Right cardiac atrium (tissue), 5 donors: ENCODE data around the gene AHCYL1. TPM values are rescaled to one million over a fixed set of nuclear protein-coding genes. Genes with fewer than 3 reads are reported as not detected.

Experiments
- ATAC-seq, 2 donors: fragments of 200-7000 bp; cut with Tn5 transposase; one replicate each; pipeline versions ENCODE4 v1.8.0 to v1.9.1; 2020; ENCODE audit warnings: moderate library complexity in 2 of 2, mild to moderate bottlenecking in 1 of 2
- DNase-seq, 3 donors: peaks; one replicate each; pipeline ENCODE4 v3.0.0-alpha.2; 2020
- H3K27ac ChIP-seq: one replicate; pipeline ENCODE4 v1.5.1; 2013; ENCODE audit warnings: mild to moderate bottlenecking, low read length, control low read depth, moderate library complexity
- H3K27me3 ChIP-seq: one replicate; pipeline ENCODE4 v1.6.1; 2013; ENCODE audit not compliant: control insufficient read depth, insufficient read depth
- H3K4me1 ChIP-seq: one replicate; pipeline ENCODE4 v1.6.1; 2013; ENCODE audit warnings: low read length; ENCODE audit not compliant: control insufficient read depth, insufficient read depth
- H3K4me3 ChIP-seq: one replicate; pipeline ENCODE4 v1.5.1; 2013; ENCODE audit warnings: low read length, control low read depth
- H3K9me3 ChIP-seq: one replicate; pipeline ENCODE4 v1.6.1; 2013; ENCODE audit warnings: low read length; ENCODE audit not compliant: control insufficient read depth
- WGBS: extraction: QIAGEN DNeasy Blood & Tissue Kit; methylation state at CpG from one replicate; pipeline ENCODE4 v1.1.7; 2013; 5-methylcytosine and 5-hydroxymethylcytosine counted together
- intact Hi-C, 4 donors: fragments of 100-400 bp; cut with DNase I; formaldehyde crosslinking; loops; one replicate each; pipeline versions ENCODE4 v1.11.0 to v1.14.0; 2022 to 2023
- polyA plus RNA-seq: library from polyadenylated mRNA; stranded (reverse); fragments of 200-250 nt; gene quantifications from one replicate; pipeline ENCODE4 v1.2.3, GENCODE V29; 2013
- total RNA-seq, 4 donors: library from RNA; stranded (reverse); fragmentation: NEBNext Ultra II Directional; extraction: Animal tissue kit (Norgen Biotek cat#: 25700); gene quantifications; one replicate each; pipeline ENCODE4 v1.2.1, GENCODE V29; 2021
- donor health status: healthy with polysubstance abuse.
- donor health status: DM: no; HTN: yes; CAD: no.
- donor health status: DM: no; HTN: no; CAD: no.
- donor health status: DM: no; HTN: yes; CAD: no; lungs with severe emphysema.
- donor health status: DM: yes; HTN: yes; CAD: no.

Gene AHCYL1
- total and polyA plus RNA-seq, 5 donors: 27.7 to 49.6 (median 40.7) TPM

GRCh38 chr1:109984190-109984455 is 442 bp upstream of the AHCYL1 start:
- intact Hi-C loops: loop anchor here (2.0 to 10.0 kb wide), 9 partner anchors 72 to 439 kb away; partner anchors contain the start of genes GNAI3 (in 2 of the 4) and CSF1 (in 1 of the 4)
- no peak overlapping the region for H3K4me3 ChIP-seq
- peaks cover 14% of the 10 kb centered on the region for H3K4me1 ChIP-seq
- 9% methylated on average over 7 of the region's 7 CpGs for WGBS
- no peaks in the 10 kb centered on the region for H3K9me3 ChIP-seq
- ATAC-seq (peak; percentile 30 to 45), DNase-seq (no peak)
- no peaks in the 10 kb centered on the region for H3K27me3 ChIP-seq
- peak overlapping the region; percentile 94 for H3K27ac ChIP-seq

DNA sequence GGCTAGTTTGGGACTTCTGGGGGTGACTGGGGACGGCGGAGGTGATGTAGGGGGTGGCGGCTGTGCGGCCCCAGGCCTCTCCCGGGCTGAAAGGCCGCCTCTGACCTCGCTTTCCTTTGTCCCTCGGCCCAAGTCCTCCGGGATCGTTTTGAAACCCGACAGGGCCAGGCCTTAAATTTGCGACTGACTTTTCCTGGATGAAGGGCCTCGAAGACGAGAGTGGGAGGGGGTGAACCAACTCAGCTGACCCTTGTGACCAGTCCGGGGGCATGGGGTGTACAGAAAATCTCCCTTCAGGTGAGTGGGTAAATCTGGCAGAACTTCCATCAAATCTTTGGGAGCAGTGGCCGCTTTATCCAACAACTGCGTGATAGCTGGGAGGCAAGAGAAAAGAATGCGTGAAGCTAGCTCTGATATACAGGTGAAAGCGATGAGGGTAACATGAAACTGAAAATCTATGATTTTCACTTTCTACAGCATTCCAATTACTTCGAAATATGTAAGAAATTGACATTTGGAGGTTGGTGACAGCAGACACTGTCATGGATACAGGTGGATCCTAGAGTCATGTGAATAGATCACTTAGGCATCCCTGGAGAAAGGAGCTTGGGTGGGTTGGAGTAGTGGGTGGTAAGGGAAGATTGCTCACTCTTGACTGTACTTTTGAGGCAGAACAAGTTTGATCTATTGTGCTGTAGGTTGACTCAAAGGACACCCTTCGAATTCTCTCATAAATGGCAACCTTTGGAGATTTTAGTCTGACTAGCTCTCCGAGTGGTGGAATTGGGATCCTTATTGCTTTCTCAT is 885 bp downstream of the AHCYL1 start:
- Histone ChIP-seq H3K27me3 (no peaks in the 10 kb centered on the region), H3K27ac (peak overlapping the region; percentile 91), H3K4me3 (peak overlapping the region; percentile 66), H3K9me3 (no peaks in the 10 kb centered on the region), H3K4me1 (peaks cover 9% of the 10 kb centered on the region)
- 10% methylated on average over 22 of the region's 22 CpGs for WGBS
- intact Hi-C loops: loop anchor here (2.0 to 10.0 kb wide), 4 partner anchors 209 to 441 kb away; partner anchors contain the start of gene GNAI3 (in 1 of the 4)
- ATAC-seq (no peak), DNase-seq (no peak)

- no peak overlapping the region for H3K27ac ChIP-seq
- peak overlapping the region; percentile 66 for H3K4me3 ChIP-seq
- 87% methylated on average over 3 of the region's 3 CpGs for WGBS
- ATAC-seq (no peak), DNase-seq (no peak)
- H3K27me3 ChIP-seq: no peaks in the 10 kb centered on the region
- intact Hi-C loops: loop anchor here in 2 of 4 donors (10.0 kb wide), 3 partner anchors 341 to 441 kb away; partner anchors contain the start of gene GNAI3 (in 1 of the 2)
- peaks cover 9% of the 10 kb centered on the region for H3K4me1 ChIP-seq
- H3K9me3 ChIP-seq: no peaks in the 10 kb centered on the region
Measured at GRCh38 chr1:109986054-109986444, 1.5 kb downstream of the AHCYL1 start.

DNA sequence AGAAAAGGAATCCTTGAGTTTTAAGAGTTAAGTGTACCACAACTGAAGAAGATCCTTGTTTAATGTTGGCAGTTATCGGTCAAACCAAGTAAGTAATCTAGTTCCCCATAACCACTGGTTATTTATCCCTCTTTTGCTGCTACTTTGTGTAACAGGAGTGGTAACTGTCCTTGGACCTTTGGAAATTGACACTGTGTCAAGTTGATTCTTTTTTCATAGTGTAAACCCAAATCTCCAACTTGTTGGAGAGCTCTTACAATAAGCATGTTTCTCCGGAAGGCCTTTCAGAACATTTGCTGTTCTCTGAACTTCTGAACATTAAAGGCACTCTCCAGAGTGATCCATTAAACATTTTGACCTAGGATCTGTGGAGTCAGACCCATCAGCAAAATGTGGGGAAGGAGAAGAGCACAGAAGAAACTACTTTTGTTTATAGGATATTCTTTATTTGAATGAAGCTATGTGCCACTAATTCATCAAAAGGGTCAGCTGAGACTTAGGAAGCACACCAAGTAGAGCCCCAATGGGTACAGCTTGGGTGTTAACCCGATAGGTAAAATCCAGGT is 3.9 kb downstream of the AHCYL1 start:
- 93% methylated on average over 3 of the region's 3 CpGs for WGBS
- intact Hi-C loops: loop anchor here in 2 of 4 donors (10.0 kb wide), 3 partner anchors 344 to 444 kb away; partner anchors contain the start of gene GNAI3 (in 1 of the 2)
- Histone ChIP-seq H3K4me3 (no peak overlapping the region), H3K27me3 (no peaks in the 10 kb centered on the region), H3K9me3 (no peaks in the 10 kb centered on the region), H3K4me1 (peaks cover 14% of the 10 kb centered on the region), H3K27ac (no peak overlapping the region)
- ATAC-seq: no peak
- DNase-seq: no peak

- Histone ChIP-seq H3K4me3 (no peak overlapping the region), H3K9me3 (no peaks in the 10 kb centered on the region), H3K27ac (no peak overlapping the region), H3K4me1 (peaks cover 13% of the 10 kb centered on the region), H3K27me3 (no peaks in the 10 kb centered on the region)
- DNase-seq: no peak
- no peak for ATAC-seq
- WGBS: 83% methylated on average over 9 of the region's 9 CpGs
- intact Hi-C loops: loop anchor here in 2 of 4 donors (10.0 kb wide), 3 partner anchors 345 to 445 kb away; partner anchors contain the start of gene GNAI3 (in 1 of the 2)
Measured at GRCh38 chr1:109989506-109990301, 5.1 kb downstream of the AHCYL1 start.

- Histone ChIP-seq H3K27me3 (no peaks in the 10 kb centered on the region), H3K4me1 (peaks cover 13% of the 10 kb centered on the region), H3K27ac (no peak overlapping the region), H3K9me3 (no peaks in the 10 kb centered on the region), H3K4me3 (no peak overlapping the region)
- intact Hi-C loops: no loop called here
- ATAC-seq (no peak), DNase-seq (no peak)
- 72% methylated on average over 2 of the region's 2 CpGs for WGBS
Measured at GRCh38 chr1:109990302-109990653, 5.7 kb downstream of the AHCYL1 start.

DNA sequence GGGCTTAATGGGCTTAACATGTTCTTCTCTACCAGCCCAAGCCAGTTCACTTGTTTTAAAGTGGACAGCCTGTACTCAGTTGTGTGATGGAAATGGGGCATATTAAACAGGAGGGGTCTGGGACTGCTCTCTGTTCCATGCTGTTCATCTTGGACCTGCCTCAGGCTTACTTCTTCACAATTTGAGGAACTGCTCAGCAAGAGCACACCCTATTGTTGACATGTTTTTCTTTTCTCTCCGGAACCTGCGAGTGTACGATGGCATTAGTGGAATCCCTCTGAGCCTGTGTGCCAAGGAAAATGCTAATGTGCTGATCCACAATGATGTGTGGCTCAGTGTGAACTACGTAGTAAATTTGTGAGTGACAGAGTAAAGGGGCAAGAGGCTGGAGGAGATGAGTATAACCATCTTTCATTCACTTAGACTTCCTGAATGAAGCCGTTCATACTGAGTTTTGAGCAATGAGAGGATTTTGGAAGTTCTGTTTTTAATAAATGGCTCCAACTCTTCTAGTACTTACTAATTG is 6.9 kb downstream of the AHCYL1 start:
- intact Hi-C loops: no loop called here
- 80% methylated on average over 5 of the region's 5 CpGs for WGBS

GRCh38 chr1:109993885-109994284 is 9.3 kb downstream of the AHCYL1 start:
- no peaks in the 10 kb centered on the region for H3K27me3 ChIP-seq
- H3K4me1 ChIP-seq: peaks cover 15% of the 10 kb centered on the region
- no peaks in the 10 kb centered on the region for H3K9me3 ChIP-seq
- DNase-seq (no peak), ATAC-seq (no peak)
- no peak overlapping the region for H3K4me3 ChIP-seq
- intact Hi-C loops: no loop called here
- H3K27ac ChIP-seq: no peak overlapping the region
- WGBS: 67% methylated on average over 3 of the region's 3 CpGs

More for the DNA sequence above, 6.9 kb downstream of the AHCYL1 start:
- no peak overlapping the region for H3K4me3 ChIP-seq
- no peaks in the 10 kb centered on the region for H3K27me3 ChIP-seq
- ATAC-seq: no peak
- H3K27ac ChIP-seq: no peak overlapping the region
- H3K4me1 ChIP-seq: peaks cover 9% of the 10 kb centered on the region
- no peak for DNase-seq
- no peaks in the 10 kb centered on the region for H3K9me3 ChIP-seq

- H3K4me3 ChIP-seq: no peak overlapping the region
- H3K9me3 ChIP-seq: no peaks in the 10 kb centered on the region
- peaks cover 15% of the 10 kb centered on the region for H3K4me1 ChIP-seq
- intact Hi-C loops: no loop called here
- H3K27ac ChIP-seq: no peak overlapping the region
- H3K27me3 ChIP-seq: no peaks in the 10 kb centered on the region
- whole genome bisulfite sequencing: 78% methylated on average over 1 of the region's 1 CpG
- DNase-seq (no peak), ATAC-seq (no peak)
Measured at GRCh38 chr1:109994654-109995053, 10.1 kb downstream of the AHCYL1 start.

GRCh38 chr1:109995536-109995935 is 11.0 kb downstream of the AHCYL1 start:
- 98% methylated on average over 2 of the region's 2 CpGs for WGBS
- Histone ChIP-seq H3K9me3 (no peaks in the 10 kb centered on the region), H3K4me1 (peaks cover 13% of the 10 kb centered on the region), H3K4me3 (no peak overlapping the region), H3K27me3 (no peaks in the 10 kb centered on the region), H3K27ac (no peak overlapping the region)
- DNase-seq: no peak
- intact Hi-C loops: no loop called here
- no peak for ATAC-seq
